ENCODE measurements around the gene BABAM2.
"Not testable (repeated sequence)": the region's sequence is repeated elsewhere in the genome, so short reads cannot be mapped to it uniquely, and the experiment has no call there.

BABAM2 gene

DNA sequence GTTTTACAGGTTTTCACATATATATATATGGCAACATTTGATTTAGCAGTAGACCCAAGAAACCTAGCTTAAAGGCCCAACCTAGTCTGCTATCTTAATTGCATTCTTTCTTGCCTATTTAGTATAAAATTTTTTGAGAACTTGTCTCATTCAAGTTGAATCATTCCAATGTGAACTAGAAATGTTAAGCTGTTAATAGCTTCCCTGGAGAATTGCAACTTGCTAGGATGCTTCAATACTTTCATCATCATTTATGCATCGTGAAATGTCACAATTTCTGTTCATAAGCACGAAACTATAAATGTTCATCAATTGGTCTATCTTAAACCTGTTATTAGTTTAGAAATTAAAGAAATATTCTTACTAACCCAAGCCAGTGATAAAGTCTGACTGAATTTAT lies 217.6 kb downstream of the BABAM2 start:
- FAIRE-seq (no peak), DNase-seq (ENCODE audit: low spot score) (no peak)

DNA sequence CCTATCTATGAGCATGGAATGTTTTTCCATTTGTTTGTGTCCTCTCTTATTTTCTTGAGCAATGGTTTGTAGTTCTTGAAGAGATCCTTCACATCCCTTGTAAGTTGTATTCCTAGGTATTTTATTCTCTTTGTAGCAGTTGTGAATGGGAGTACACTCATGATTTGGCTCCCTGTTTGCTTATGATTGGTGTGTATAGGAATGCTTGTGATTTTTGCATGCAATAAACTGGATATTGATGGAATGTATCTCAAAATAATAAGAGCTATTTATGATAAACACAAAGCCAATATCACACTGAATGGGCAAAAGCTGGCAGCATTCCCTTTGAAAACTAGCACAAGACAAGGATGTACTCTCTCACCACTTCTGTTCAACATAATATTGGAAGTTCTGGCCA lies 223.2 kb downstream of the BABAM2 start:
- DNase-seq (ENCODE audit: low spot score) = not testable (repeated sequence)

GRCh38 chr2:28117104-28117596 lies 226.6 kb downstream of the BABAM2 start:
- DNase-seq (ENCODE audit: low spot score) (peak; percentile 91), FAIRE-seq (peak; percentile 98)

More for the DNA sequence above, 223.2 kb downstream of the BABAM2 start:
- not testable (repeated sequence) for FAIRE-seq

DNA sequence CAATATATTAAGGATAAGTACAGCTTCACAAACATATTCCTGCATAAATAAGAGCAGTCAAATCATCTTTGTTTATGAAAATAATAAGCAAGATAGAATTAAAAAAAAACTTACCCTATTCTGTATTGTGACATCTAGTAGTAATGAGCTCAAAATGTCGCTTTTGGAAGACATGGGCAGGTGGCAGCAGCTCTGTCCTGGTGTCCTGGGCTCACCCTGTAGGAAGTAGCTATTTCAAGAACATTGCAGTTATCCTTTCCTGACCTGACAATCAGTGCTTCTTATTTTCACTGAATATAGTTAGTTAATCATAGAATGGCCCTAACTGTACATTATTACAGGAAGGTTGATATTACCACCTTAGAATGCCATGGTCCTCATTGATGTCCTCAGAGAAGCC lies 229.1 kb downstream of the BABAM2 start:
- DNase-seq (ENCODE audit: low spot score) = no peak
- no peak for FAIRE-seq

- DNase-seq (ENCODE audit: low spot score) (peak; percentile 69), FAIRE-seq (peak; percentile 88)
Observed at GRCh38 chr2:28128281-28128950, 237.9 kb downstream of the BABAM2 start.

GRCh38 chr2:28129955-28130695 lies 239.6 kb downstream of the BABAM2 start:
- DNase-seq (ENCODE audit: low spot score) = peak; percentile 84
- FAIRE-seq = peak; percentile 98

- DNase-seq (ENCODE audit: low spot score) (no peak), FAIRE-seq (no peak)
Observed at GRCh38 chr2:28133778-28134177, 243.2 kb downstream of the BABAM2 start.

- no peak for FAIRE-seq
- DNase-seq (ENCODE audit: low spot score) = no peak
Observed at GRCh38 chr2:28134262-28134812, 243.8 kb downstream of the BABAM2 start.

- DNase-seq (ENCODE audit: low spot score) (no peak), FAIRE-seq (no peak)
Observed at GRCh38 chr2:28134857-28135256, 244.3 kb downstream of the BABAM2 start.

DNA sequence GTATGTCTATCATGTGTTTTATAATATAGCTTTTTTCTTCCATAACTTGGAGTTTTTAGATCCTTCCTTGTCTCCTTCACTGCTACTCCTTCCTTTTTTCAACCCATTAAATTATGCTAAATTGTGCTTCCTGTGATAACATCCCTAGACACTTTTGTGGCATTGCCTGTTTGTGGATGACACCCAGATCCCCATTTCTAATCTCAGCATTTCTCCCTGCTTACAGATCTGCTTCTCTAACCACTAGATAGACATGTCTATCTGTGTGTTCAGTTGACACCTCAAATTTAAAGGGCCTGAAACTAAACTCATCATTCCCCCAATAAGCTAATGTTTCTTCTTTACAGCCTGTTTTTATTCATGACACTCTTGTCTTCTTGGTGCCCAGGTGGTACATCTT lies 244.8 kb downstream of the BABAM2 start:
- FAIRE-seq = no peak
- DNase-seq (ENCODE audit: low spot score) = no peak

DNA sequence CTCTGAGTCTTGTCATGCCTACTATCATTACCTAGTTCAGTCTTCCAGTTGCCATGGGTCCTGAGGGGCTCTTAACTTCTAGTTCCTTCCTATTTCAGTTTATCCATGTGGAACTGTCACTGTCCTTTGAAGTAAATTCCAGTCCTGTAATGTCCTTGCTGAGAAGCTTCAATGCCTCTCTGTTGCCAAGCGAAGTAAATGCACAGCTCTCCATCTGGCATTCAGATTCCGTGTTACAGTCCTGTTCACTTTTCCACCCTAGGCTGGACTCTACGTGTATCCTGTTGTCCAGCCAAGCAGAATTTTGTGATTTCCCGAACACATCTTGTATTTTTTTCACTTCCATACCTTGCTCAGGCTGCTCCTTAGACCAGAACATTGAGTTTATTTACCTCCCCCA lies 245.3 kb downstream of the BABAM2 start:
- FAIRE-seq = no peak

GRCh38 chr2:28136556-28136955 lies 246.0 kb downstream of the BABAM2 start:
- no peak for FAIRE-seq
- no peak for DNase-seq (ENCODE audit: low spot score)

More for the DNA sequence above, 245.3 kb downstream of the BABAM2 start:
- DNase-seq (ENCODE audit: low spot score) = no peak

GRCh38 chr2:28137221-28137620 lies 246.7 kb downstream of the BABAM2 start:
- DNase-seq (ENCODE audit: low spot score) = no peak

GRCh38 chr2:28142386-28142785 lies 251.9 kb downstream of the BABAM2 start:
- DNase-seq (ENCODE audit: low spot score) (no peak), FAIRE-seq (no peak)

More at GRCh38 chr2:28137221-28137620, 246.7 kb downstream of the BABAM2 start:
- peak; percentile 68 for FAIRE-seq

DNA sequence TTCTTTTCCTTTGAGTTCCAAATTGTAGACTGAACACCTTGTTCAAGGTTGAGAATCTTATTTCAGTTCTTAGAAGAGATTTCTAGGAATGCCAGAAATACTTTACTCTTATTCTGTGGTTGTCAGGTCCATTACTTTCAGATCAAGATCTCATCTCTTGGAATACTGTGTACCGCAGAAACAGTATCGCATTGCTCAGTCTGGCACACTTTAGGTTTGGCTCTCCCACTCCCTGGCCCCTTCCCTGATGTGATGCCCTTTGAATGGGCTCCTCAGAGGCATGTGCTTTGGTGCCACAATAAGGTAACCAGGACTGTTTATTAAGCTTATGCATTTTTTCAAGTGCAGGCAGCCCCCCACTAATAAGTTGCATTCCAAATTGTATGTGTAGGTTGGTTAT lies 257.5 kb downstream of the BABAM2 start:
- no peak for FAIRE-seq
- no peak for DNase-seq (ENCODE audit: low spot score)

DNA sequence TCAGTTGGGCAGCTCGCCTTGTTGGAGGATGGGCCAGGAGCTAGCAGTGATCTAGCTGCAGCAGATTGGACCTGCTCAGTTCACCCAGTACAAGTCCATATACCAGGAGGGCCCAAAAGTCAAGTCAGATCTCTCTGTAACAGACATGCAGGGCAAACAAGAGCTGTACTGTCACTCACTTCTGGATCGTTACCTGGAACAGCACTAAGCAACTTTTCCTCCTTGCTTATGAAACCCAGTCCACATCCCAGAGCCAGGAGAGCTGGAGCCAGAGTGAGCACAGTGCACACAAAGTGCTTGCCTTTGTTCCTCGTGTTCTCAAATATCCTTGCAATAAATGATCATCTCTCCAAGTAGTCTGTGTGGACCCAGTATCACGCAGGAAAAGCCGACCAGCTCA lies 258.0 kb downstream of the BABAM2 start:
- FAIRE-seq (no peak), DNase-seq (ENCODE audit: low spot score) (no peak)

- FAIRE-seq (no peak), DNase-seq (ENCODE audit: low spot score) (no peak)
Observed at GRCh38 chr2:28150236-28150915, 259.8 kb downstream of the BABAM2 start.

DNA sequence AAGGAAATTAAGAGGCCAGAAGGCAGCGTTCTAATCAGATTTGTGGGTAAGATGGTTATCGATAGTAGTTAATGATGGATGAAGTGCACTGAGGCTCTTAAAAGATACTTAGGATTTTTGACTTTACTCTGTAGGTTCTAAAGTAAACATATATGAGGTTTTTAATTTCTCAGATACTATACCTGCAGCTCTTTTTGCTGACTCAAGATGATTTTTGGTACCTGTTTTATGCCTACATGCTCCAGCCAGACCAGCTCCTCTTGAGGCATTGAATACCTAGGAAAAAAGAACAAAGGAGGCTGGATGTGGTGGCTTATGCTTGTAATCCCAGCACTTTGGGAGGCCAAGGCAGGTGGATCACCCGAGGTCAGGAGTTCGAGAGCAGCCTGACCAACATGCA lies 260.5 kb downstream of the BABAM2 start:
- FAIRE-seq = no peak
- DNase-seq (ENCODE audit: low spot score) = no peak

- FAIRE-seq = peak; percentile 96
- peak; percentile 90 for DNase-seq (ENCODE audit: low spot score)
Observed at GRCh38 chr2:28152585-28153280, 262.2 kb downstream of the BABAM2 start.

DNA sequence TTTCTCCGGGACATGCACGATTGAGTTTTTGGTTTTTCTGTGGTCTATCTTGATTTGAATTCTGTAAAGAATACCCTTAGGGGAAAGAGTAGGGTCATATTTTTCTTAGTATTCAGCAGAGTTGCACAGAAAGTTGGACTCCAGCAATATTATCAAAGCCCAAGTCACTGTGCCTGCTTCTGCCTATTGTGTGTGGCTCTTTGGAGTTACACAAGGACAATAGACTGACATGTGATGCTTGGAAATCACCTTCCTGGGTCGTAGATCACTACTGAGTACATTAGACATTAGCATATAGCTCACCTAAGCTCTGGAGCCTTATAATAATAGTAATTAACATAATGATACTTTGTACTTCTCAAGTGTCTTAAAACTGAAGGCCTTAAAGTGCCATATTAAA lies 263.3 kb downstream of the BABAM2 start:
- FAIRE-seq = peak; percentile 38

DNA sequence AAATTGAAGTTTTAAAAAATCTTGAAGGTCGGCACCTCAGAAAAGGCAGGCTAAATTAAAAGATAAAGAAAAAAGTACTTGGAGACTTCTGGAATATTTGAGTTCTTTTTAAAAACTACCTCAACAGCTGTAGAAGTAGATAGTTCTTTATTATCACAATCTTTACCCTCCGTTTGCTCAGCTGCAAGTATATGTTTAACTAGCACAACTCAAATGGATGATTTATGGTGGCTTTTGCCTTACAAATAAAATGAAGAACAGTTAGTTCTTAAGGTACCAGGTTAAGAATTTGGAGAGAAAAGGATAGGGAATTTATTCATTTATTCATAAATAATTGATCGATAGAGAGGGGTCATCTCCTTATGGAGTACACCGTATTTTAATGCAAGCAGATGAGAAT lies 264.6 kb downstream of the BABAM2 start:
- peak; percentile 83 for FAIRE-seq

More for the DNA sequence above, 263.3 kb downstream of the BABAM2 start:
- DNase-seq (ENCODE audit: low spot score) = no peak

More for the DNA sequence above, 264.6 kb downstream of the BABAM2 start:
- DNase-seq (ENCODE audit: low spot score) = peak; percentile 12

Data from RCC 7860 (cell line).